NCI-H774 (cell line): ENCODE measurements around the gene TMEM131L.

Source experiments
- DNase-seq: peaks from one replicate; lab custom pipeline; 2025; lab: John Stamatoyannopoulos, UW

TMEM131L gene

GRCh38 chr4:153520801-153521329 is 54.7 kb downstream of the TMEM131L start:
- DNase-seq = no peak

- no peak for DNase-seq
Observed at GRCh38 chr4:153521478-153521877, 55.3 kb downstream of the TMEM131L start.

- DNase-seq = no peak
Observed at GRCh38 chr4:153521999-153522801, 56.0 kb downstream of the TMEM131L start.

- no peak for DNase-seq
Observed at GRCh38 chr4:153522802-153523094, 56.6 kb downstream of the TMEM131L start.

GRCh38 chr4:153523164-153523796 is 57.1 kb downstream of the TMEM131L start:
- DNase-seq = no peak

- DNase-seq = no peak
Observed at GRCh38 chr4:153523941-153524386, 57.8 kb downstream of the TMEM131L start.

- DNase-seq = no peak
Observed at GRCh38 chr4:153524682-153525081, 58.5 kb downstream of the TMEM131L start.

GRCh38 chr4:153527690-153528089 is 61.5 kb downstream of the TMEM131L start:
- DNase-seq = no peak

GRCh38 chr4:153528705-153529485 is 62.7 kb downstream of the TMEM131L start:
- DNase-seq = no peak

GRCh38 chr4:153529646-153530045 is 63.5 kb downstream of the TMEM131L start:
- no peak for DNase-seq

- no peak for DNase-seq
Observed at GRCh38 chr4:153530284-153530999, 64.3 kb downstream of the TMEM131L start.

- DNase-seq = no peak
Observed at GRCh38 chr4:153531000-153531358, 64.8 kb downstream of the TMEM131L start.

- no peak for DNase-seq
Observed at GRCh38 chr4:153531976-153532626, 65.9 kb downstream of the TMEM131L start.

GRCh38 chr4:153532636-153533035 is 66.5 kb downstream of the TMEM131L start:
- DNase-seq = no peak

- no peak for DNase-seq
Observed at GRCh38 chr4:153533387-153533786, 67.2 kb downstream of the TMEM131L start.

GRCh38 chr4:153534792-153535629 is 68.9 kb downstream of the TMEM131L start:
- DNase-seq = no peak

- DNase-seq = no peak
Observed at GRCh38 chr4:153535772-153536513, 69.8 kb downstream of the TMEM131L start.

GRCh38 chr4:153537493-153537960 is 71.4 kb downstream of the TMEM131L start:
- no peak for DNase-seq

GRCh38 chr4:153538487-153539357 is 72.6 kb downstream of the TMEM131L start:
- no peak for DNase-seq
